ENCODE measurements around the gene LMX1B. TPM values are rescaled to one million over a fixed set of nuclear protein-coding genes. Genes with fewer than 3 reads are reported as not detected.
"Not testable (repeated sequence)": the region's sequence is repeated elsewhere in the genome, so short reads cannot be mapped to it uniquely, and the experiment has no call there.

LMX1B gene
- total and polyA plus RNA-seq, 4 experiments from 2014 or later, result not detected

DNA sequence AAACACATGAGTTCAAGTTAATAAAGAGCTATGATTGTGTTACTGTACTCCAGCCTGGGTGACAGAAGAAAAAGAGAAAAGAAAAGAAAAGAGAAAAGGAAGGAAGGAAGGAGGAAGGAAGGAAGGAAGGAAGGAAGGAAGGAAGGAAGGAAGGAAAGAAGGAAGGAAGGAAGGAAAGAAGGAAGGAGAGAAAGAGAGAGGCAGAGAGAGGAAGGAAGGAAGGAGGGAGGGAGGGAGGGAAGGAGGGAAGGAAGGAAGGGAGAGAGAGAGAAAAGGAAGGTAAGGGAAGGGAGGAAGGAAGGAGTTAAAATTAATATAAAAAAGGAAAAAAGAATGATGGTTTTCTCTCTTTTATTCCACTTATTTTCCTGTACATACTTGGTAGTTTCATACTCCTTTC, 101.7 kb downstream of the LMX1B start:
- Mint-ChIP-seq H3K27ac (peak overlapping the region in 1 of 7 donors; percentile 63), H3K4me3 (no peak overlapping the region), H3K4me1 (peaks cover 13 to 26% (median 14%) of the 10 kb centered on the region in 4 donors), H3K9me3 (peaks cover 0 to 3% (median 0%) of the 10 kb centered on the region in 8 donors), H3K27me3 (no peaks in the 10 kb centered on the region), H3K36me3 (no peaks in the 10 kb centered on the region)
- peaks cover 15% of the 10 kb centered on the region for H3K4me1 ChIP-seq (ENCODE audit: insufficient read depth, low read length)
- intact Hi-C loops (cut with micrococcal nuclease), result no loop called here
- no peaks in the 10 kb centered on the region for H3K36me3 ChIP-seq (ENCODE audit: insufficient read depth, low read length)
- no peak overlapping the region for H3K27ac ChIP-seq (ENCODE audit: low read depth, low read length)
- no peaks in the 10 kb centered on the region for H3K27me3 ChIP-seq (ENCODE audit: insufficient read depth, low read length)
- ChIA-PET POLR2A (ENCODE audit: partially characterized antibody) (interaction anchor here (1.0 kb wide), 1 partner anchor 8 kb away, joined by 3 read pairs; no protein-coding TSS in a partner anchor), CTCF (ENCODE audit: partially characterized antibody) (interaction anchor here (3.3 kb wide), 1 partner anchor 10 kb away, joined by 27 read pairs; no protein-coding TSS in a partner anchor)
- H3K9me3 ChIP-seq (ENCODE audit: control insufficient read depth in 1 of 2, low read length in 2 of 2), result no peaks in the 10 kb centered on the region
- no peak overlapping the region for H3K4me3 ChIP-seq (ENCODE audit: low read length in 2 of 2)
- no peak for DNase-seq

GRCh38 chr9:126717441-126717840, 103.7 kb downstream of the LMX1B start:
- H3K27ac ChIP-seq (ENCODE audit: low read depth, low read length); H3K27me3 Mint-ChIP-seq; POLR2A ChIA-PET (ENCODE audit: partially characterized antibody); H3K4me3 ChIP-seq (ENCODE audit: low read length in 2 of 2); H3K27ac Mint-ChIP-seq; H3K9me3 ChIP-seq (ENCODE audit: control insufficient read depth in 1 of 2, low read length in 2 of 2); DNase-seq; H3K36me3 Mint-ChIP-seq; H3K4me3 Mint-ChIP-seq; H3K9me3 Mint-ChIP-seq; intact Hi-C loops (cut with micrococcal nuclease); H3K36me3 ChIP-seq (ENCODE audit: insufficient read depth, low read length); CTCF ChIA-PET (ENCODE audit: partially characterized antibody); H3K27me3 ChIP-seq (ENCODE audit: insufficient read depth, low read length): not testable (repeated sequence)
- peaks cover 35% of the 10 kb centered on the region for H3K4me1 ChIP-seq (ENCODE audit: insufficient read depth, low read length)
- peaks cover 25 to 45% (median 31%) of the 10 kb centered on the region in 4 donors for H3K4me1 Mint-ChIP-seq

- H3K9me3 Mint-ChIP-seq, result peaks cover 0 to 3% (median 0%) of the 10 kb centered on the region in 8 donors
- peak overlapping the region; percentile 80 to 90 (median 83) for H3K4me3 Mint-ChIP-seq
- ChIA-PET POLR2A (ENCODE audit: partially characterized antibody) (interaction anchor here (0.7 to 2.2 kb wide), 3 partner anchors 13 to 85 kb away, joined by 4 to 10 read pairs (median 4); partner anchors contain the start of gene ZBTB43), CTCF (ENCODE audit: partially characterized antibody) (interaction anchor here (1.1 to 4.6 kb wide), 4 partner anchors 13 to 61 kb away, joined by 3 to 61 read pairs (median 6); no protein-coding TSS in a partner anchor)
- peak overlapping the region; percentile 71 for H3K27ac ChIP-seq (ENCODE audit: low read depth, low read length)
- peaks cover 40% of the 10 kb centered on the region for H3K4me1 ChIP-seq (ENCODE audit: insufficient read depth, low read length)
- intact Hi-C loops (cut with micrococcal nuclease), result loop anchor here (1.0 kb wide), 1 partner anchor 13 kb away; no protein-coding TSS in a partner anchor
- peak; percentile 89 to 96 (median 93) for DNase-seq
- H3K27ac Mint-ChIP-seq, result peak overlapping the region; percentile 94 to 99 (median 98)
- H3K27me3 ChIP-seq (ENCODE audit: insufficient read depth, low read length), result no peaks in the 10 kb centered on the region
- peaks cover 32 to 54% (median 41%) of the 10 kb centered on the region in 4 donors for H3K4me1 Mint-ChIP-seq
- peaks cover 0 to 4% of the 10 kb centered on the region in 2 donors for H3K36me3 Mint-ChIP-seq
- peak overlapping the region in 1 of 2 donors; percentile 7 for H3K4me3 ChIP-seq (ENCODE audit: low read length in 2 of 2)
- no peaks in the 10 kb centered on the region for H3K9me3 ChIP-seq (ENCODE audit: control insufficient read depth in 1 of 2, low read length in 2 of 2)
- no peaks in the 10 kb centered on the region for H3K36me3 ChIP-seq (ENCODE audit: insufficient read depth, low read length)
- H3K27me3 Mint-ChIP-seq, result no peaks in the 10 kb centered on the region
Observed at GRCh38 chr9:126719618-126720031, 105.9 kb downstream of the LMX1B start.

DNA sequence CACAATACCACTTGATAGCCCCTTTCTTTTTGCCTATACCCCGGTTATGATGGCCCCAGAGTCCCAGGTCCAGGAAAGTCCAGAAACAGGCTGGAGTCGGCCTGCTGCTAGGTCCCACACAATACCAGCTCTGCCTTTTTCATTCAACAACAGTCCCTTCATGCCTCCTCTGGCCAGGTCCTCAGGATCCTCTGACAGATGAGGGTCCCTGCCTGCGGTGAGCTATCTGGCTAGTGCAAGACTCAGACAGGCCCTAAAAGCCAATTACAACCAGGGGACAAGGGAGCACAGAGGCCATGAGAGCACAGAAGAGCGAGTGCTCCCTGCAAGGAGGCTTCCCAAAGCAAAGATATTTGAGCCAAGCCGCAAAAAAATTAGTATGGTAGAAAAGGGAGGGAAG, 106.3 kb downstream of the LMX1B start:
- ChIA-PET CTCF (ENCODE audit: partially characterized antibody) (interaction anchor here (0.9 to 4.6 kb wide), 6 partner anchors 10 to 62 kb away, joined by 3 to 61 read pairs (median 5); no protein-coding TSS in a partner anchor), POLR2A (ENCODE audit: partially characterized antibody) (interaction anchor here (0.7 to 2.2 kb wide), 4 partner anchors 14 to 250 kb away, joined by 3 to 10 read pairs (median 4); partner anchors contain the start of gene ZBTB43)
- peak overlapping the region; percentile 80 to 90 (median 83) for H3K4me3 Mint-ChIP-seq
- H3K27me3 Mint-ChIP-seq, result no peaks in the 10 kb centered on the region
- intact Hi-C loops (cut with micrococcal nuclease), result no loop called here
- DNase-seq, result no peak
- peaks cover 0 to 3% (median 0%) of the 10 kb centered on the region in 8 donors for H3K9me3 Mint-ChIP-seq
- Histone ChIP-seq H3K4me1 (ENCODE audit: insufficient read depth, low read length) (peaks cover 40% of the 10 kb centered on the region), H3K27me3 (ENCODE audit: insufficient read depth, low read length) (no peaks in the 10 kb centered on the region), H3K27ac (ENCODE audit: low read depth, low read length) (peak overlapping the region; percentile 71), H3K36me3 (ENCODE audit: insufficient read depth, low read length) (no peaks in the 10 kb centered on the region), H3K9me3 (ENCODE audit: control insufficient read depth in 1 of 2, low read length in 2 of 2) (no peaks in the 10 kb centered on the region), H3K4me3 (ENCODE audit: low read length in 2 of 2) (peak overlapping the region in 1 of 2 donors; percentile 7)
- peaks cover 0 to 4% of the 10 kb centered on the region in 2 donors for H3K36me3 Mint-ChIP-seq
- H3K27ac Mint-ChIP-seq, result peak overlapping the region; percentile 94 to 99 (median 98)
- H3K4me1 Mint-ChIP-seq, result peaks cover 32 to 54% (median 41%) of the 10 kb centered on the region in 4 donors

DNA sequence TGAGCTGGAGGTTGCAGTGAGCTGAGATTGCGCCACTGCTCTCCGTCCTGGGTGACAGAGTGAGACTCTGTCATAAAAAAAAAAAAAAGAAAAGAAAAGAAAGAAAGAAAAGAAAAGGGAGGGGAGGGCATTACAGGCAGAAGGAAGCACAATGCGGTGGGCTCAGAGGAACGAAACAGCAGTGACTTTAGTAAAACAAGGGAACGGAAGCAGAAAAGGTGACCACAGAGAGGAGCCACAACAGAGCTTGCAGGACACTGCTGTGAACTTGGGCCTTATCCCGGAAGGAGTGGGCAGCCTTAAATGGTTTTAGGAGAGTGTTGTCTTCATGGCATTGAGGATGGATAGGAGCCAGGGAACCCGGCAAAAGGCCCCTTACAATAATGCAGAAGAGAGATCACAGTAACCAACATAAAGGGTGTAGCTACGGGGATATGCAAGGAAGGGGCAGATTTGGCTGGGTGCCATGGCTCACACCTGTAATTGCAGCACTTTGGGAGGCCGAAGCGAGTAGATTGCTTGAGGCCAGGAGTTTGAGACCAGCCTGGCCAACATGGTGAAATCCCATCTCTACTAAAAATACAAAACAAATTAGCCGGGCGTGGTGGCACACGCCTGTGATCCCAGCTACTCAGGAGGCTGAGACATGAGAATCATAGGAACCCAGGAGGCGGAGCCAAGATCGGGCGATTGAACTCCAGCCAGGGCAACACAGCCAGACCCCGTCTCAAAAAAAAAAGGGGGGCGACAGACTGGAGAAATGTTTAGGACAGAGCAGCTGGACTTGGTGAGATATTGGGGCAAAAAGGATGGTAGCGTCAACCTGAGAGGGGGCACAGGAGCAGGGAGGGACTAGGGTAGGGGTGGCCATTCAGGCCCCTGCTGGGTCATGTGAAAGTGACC, 107.2 kb downstream of the LMX1B start:
- no peaks in the 10 kb centered on the region for H3K9me3 ChIP-seq (ENCODE audit: control insufficient read depth in 1 of 2, low read length in 2 of 2)
- Mint-ChIP-seq H3K9me3 (peaks cover 0 to 3% (median 0%) of the 10 kb centered on the region in 8 donors), H3K4me3 (peak overlapping the region; percentile 59 to 90 (median 80)), H3K27me3 (no peaks in the 10 kb centered on the region), H3K36me3 (peaks cover 0 to 4% of the 10 kb centered on the region in 2 donors), H3K4me1 (peaks cover 32 to 54% (median 41%) of the 10 kb centered on the region in 4 donors), H3K27ac (peak overlapping the region; percentile 94 to 99 (median 98))
- H3K4me1 ChIP-seq (ENCODE audit: insufficient read depth, low read length), result peaks cover 40% of the 10 kb centered on the region
- intact Hi-C loops (cut with micrococcal nuclease), result no loop called here
- H3K27me3 ChIP-seq (ENCODE audit: insufficient read depth, low read length), result no peaks in the 10 kb centered on the region
- ChIA-PET POLR2A (ENCODE audit: partially characterized antibody) (interaction anchor here (0.7 to 2.2 kb wide), 2 partner anchors 14 to 251 kb away, joined by 3 to 10 read pairs; no protein-coding TSS in a partner anchor), CTCF (ENCODE audit: partially characterized antibody) (interaction anchor here (0.9 to 4.6 kb wide), 4 partner anchors 9 to 61 kb away, joined by 3 to 61 read pairs (median 5); no protein-coding TSS in a partner anchor)
- DNase-seq, result no peak
- no peak overlapping the region for H3K4me3 ChIP-seq (ENCODE audit: low read length in 2 of 2)
- no peaks in the 10 kb centered on the region for H3K36me3 ChIP-seq (ENCODE audit: insufficient read depth, low read length)
- peak overlapping the region; percentile 89 for H3K27ac ChIP-seq (ENCODE audit: low read depth, low read length)

DNA sequence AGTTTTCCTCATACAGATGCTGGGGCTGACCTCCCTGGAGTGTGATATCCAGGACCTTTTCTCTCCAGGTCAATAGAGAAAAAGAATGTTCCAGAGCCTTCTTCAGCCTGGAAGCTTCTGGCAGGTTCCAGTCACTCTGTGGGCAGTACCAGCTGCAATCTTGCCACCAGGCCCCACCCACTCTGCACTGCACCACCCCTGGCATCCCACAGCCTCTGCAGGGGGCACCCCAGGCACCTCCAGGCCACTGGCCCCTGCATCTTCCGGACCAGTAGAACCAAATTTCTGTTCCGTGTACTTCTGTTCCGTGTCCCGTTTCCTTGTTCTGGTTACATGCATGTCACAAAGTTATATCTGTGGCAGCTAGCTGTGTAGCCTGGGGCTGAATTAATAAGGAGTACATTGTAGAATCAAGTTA, 107.8 kb downstream of the LMX1B start:
- no peaks in the 10 kb centered on the region for H3K27me3 ChIP-seq (ENCODE audit: insufficient read depth, low read length)
- H3K9me3 ChIP-seq (ENCODE audit: control insufficient read depth in 1 of 2, low read length in 2 of 2), result no peaks in the 10 kb centered on the region
- H3K4me1 ChIP-seq (ENCODE audit: insufficient read depth, low read length), result peaks cover 40% of the 10 kb centered on the region
- Mint-ChIP-seq H3K4me1 (peaks cover 32 to 54% (median 41%) of the 10 kb centered on the region in 4 donors), H3K36me3 (peaks cover 0 to 4% of the 10 kb centered on the region in 2 donors), H3K27ac (peak overlapping the region; percentile 94 to 99 (median 98)), H3K27me3 (no peaks in the 10 kb centered on the region), H3K9me3 (peaks cover 0 to 3% (median 0%) of the 10 kb centered on the region in 8 donors), H3K4me3 (peak overlapping the region; percentile 82 to 90 (median 87))
- peak overlapping the region in 1 of 2 donors; percentile 80 for H3K4me3 ChIP-seq (ENCODE audit: low read length in 2 of 2)
- no peaks in the 10 kb centered on the region for H3K36me3 ChIP-seq (ENCODE audit: insufficient read depth, low read length)
- peak overlapping the region; percentile 89 for H3K27ac ChIP-seq (ENCODE audit: low read depth, low read length)
- POLR2A ChIA-PET (ENCODE audit: partially characterized antibody), result interaction anchor here (2.2 kb wide), 1 partner anchor 15 kb away, joined by 10 read pairs; no protein-coding TSS in a partner anchor
- CTCF ChIA-PET (ENCODE audit: partially characterized antibody), result interaction anchor here (4.6 kb wide), 1 partner anchor 15 kb away, joined by 61 read pairs; no protein-coding TSS in a partner anchor
- intact Hi-C loops (cut with micrococcal nuclease), result no loop called here
- DNase-seq, result peak in 2 of 5 donors; percentile 15 to 20

All from CD4-positive, alpha-beta memory T cell (primary cell).